Measurements from ENCODE around the gene EMC9. TPM values are rescaled to one million over a fixed set of nuclear protein-coding genes. Genes with fewer than 3 reads are reported as not detected.

The EMC9 gene
- total RNA-seq, 1 donor from 2014 or later, result 17.1 TPM

GRCh38 chr14:24102357-24103048, 38.9 kb downstream of the EMC9 start:
- Histone ChIP-seq H3K4me3 (ENCODE audit: low read depth, low read length) (no peak overlapping the region), H3K36me3 (ENCODE audit: control insufficient read depth, insufficient read depth, low read length) (peaks cover 4% of the 10 kb centered on the region), H3K27me3 (ENCODE audit: control insufficient read depth, insufficient read depth, low read length) (no peaks in the 10 kb centered on the region)
- no peak for DNase-seq (ENCODE audit: low read depth)
- no peak for TF ChIP-seq CTCF (IDR thresholded peaks at IDR 0.05; ENCODE audit: insufficient read depth, low read length, poor library complexity, severe bottlenecking)

- H3K4me3 ChIP-seq (ENCODE audit: low read depth, low read length), result no peak overlapping the region
- H3K36me3 ChIP-seq (ENCODE audit: control insufficient read depth, insufficient read depth, low read length), result peaks cover 4% of the 10 kb centered on the region
- no peak for DNase-seq (ENCODE audit: low read depth)
- H3K27me3 ChIP-seq (ENCODE audit: control insufficient read depth, insufficient read depth, low read length), result no peaks in the 10 kb centered on the region
- no peak for TF ChIP-seq CTCF (IDR thresholded peaks at IDR 0.05; ENCODE audit: insufficient read depth, low read length, poor library complexity, severe bottlenecking)
Observed at GRCh38 chr14:24100982-24101494, 40.4 kb downstream of the EMC9 start.

- Histone ChIP-seq H3K4me3 (ENCODE audit: low read depth, low read length) (no peak overlapping the region), H3K36me3 (ENCODE audit: control insufficient read depth, insufficient read depth, low read length) (peaks cover 4% of the 10 kb centered on the region), H3K27me3 (ENCODE audit: control insufficient read depth, insufficient read depth, low read length) (no peaks in the 10 kb centered on the region)
- no peak for TF ChIP-seq CTCF (IDR thresholded peaks at IDR 0.05; ENCODE audit: insufficient read depth, low read length, poor library complexity, severe bottlenecking)
- DNase-seq (ENCODE audit: low read depth), result no peak
Observed at GRCh38 chr14:24100197-24100981, 41.0 kb downstream of the EMC9 start.

- no peaks in the 10 kb centered on the region for H3K27me3 ChIP-seq (ENCODE audit: control insufficient read depth, insufficient read depth, low read length)
- TF ChIP-seq CTCF (IDR thresholded peaks at IDR 0.05; ENCODE audit: insufficient read depth, low read length, poor library complexity, severe bottlenecking), result no peak
- H3K36me3 ChIP-seq (ENCODE audit: control insufficient read depth, insufficient read depth, low read length), result peaks cover 4% of the 10 kb centered on the region
- H3K4me3 ChIP-seq (ENCODE audit: low read depth, low read length), result no peak overlapping the region
- no peak for DNase-seq (ENCODE audit: low read depth)
Observed at GRCh38 chr14:24098927-24099813, 42.2 kb downstream of the EMC9 start.

GRCh38 chr14:24098229-24098926, 43.0 kb downstream of the EMC9 start:
- DNase-seq (ENCODE audit: low read depth), result no peak
- Histone ChIP-seq H3K27me3 (ENCODE audit: control insufficient read depth, insufficient read depth, low read length) (no peaks in the 10 kb centered on the region), H3K36me3 (ENCODE audit: control insufficient read depth, insufficient read depth, low read length) (peaks cover 4% of the 10 kb centered on the region), H3K4me3 (ENCODE audit: low read depth, low read length) (no peak overlapping the region)
- no peak for TF ChIP-seq CTCF (IDR thresholded peaks at IDR 0.05; ENCODE audit: insufficient read depth, low read length, poor library complexity, severe bottlenecking)

All from kidney epithelial cell (primary cell).